Measurements from ENCODE around the gene DTYMK.
"Not testable (repeated sequence)": the region's sequence is repeated elsewhere in the genome, so short reads cannot be mapped to it uniquely, and the experiment has no call there.

DNA sequence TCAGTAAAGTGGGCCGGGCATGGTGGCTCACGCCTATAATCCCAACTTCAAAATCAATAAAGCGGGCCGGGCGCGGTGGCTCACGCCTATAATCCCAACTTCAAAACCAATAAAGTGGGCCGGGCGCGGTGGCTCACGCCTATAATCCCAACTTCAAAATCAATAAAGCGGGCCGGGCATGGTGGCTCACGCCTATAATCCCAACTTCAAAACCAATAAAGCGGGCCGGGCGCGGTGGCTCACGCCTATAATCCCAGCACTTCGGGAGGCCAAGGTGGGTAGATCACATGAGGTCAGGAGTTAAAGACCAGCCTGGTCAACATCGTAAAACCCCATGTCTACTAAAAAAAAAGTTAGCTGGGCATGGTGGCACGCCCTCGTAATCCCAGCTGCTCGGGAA is 23.9 kb downstream of the DTYMK start:
- TF ChIP-seq, protein P1, sequence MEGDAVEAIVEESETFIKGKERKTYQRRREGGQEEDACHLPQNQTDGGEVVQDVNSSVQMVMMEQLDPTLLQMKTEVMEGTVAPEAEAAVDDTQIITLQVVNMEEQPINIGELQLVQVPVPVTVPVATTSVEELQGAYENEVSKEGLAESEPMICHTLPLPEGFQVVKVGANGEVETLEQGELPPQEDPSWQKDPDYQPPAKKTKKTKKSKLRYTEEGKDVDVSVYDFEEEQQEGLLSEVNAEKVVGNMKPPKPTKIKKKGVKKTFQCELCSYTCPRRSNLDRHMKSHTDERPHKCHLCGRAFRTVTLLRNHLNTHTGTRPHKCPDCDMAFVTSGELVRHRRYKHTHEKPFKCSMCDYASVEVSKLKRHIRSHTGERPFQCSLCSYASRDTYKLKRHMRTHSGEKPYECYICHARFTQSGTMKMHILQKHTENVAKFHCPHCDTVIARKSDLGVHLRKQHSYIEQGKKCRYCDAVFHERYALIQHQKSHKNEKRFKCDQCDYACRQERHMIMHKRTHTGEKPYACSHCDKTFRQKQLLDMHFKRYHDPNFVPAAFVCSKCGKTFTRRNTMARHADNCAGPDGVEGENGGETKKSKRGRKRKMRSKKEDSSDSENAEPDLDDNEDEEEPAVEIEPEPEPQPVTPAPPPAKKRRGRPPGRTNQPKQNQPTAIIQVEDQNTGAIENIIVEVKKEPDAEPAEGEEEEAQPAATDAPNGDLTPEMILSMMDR (tag by site-specific recombination; IDR thresholded peaks at IDR 0.05) = not testable (repeated sequence)
- not testable (repeated sequence) for TF ChIP-seq ZNF274 (IDR thresholded peaks at IDR 0.05; ENCODE audit: low read length); ZNF274 (tag by site-specific recombination; IDR thresholded peaks at IDR 0.05; ENCODE audit: borderline replicate concordance); TRIM28 (IDR thresholded peaks at IDR 0.05; ENCODE audit: borderline replicate concordance, low read length)
- TF ChIP-seq, protein P2, sequence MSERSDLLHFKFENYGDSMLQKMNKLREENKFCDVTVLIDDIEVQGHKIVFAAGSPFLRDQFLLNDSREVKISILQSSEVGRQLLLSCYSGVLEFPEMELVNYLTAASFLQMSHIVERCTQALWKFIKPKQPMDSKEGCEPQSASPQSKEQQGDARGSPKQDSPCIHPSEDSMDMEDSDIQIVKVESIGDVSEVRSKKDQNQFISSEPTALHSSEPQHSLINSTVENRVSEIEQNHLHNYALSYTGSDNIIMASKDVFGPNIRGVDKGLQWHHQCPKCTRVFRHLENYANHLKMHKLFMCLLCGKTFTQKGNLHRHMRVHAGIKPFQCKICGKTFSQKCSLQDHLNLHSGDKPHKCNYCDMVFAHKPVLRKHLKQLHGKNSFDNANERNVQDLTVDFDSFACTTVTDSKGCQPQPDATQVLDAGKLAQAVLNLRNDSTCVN (tag by site-specific recombination; optimal IDR thresholded peaks at IDR 0.05) = not testable (repeated sequence)
